H1 (cell line): ENCODE data around the gene KIF5A. TPM values are rescaled to one million over a fixed set of nuclear protein-coding genes. Genes with fewer than 3 reads are reported as not detected.

Source experiments
- CTCF ChIA-PET: fragments of 300-600 bp; sonication (Branson Sonifier 250); formaldehyde crosslinking; loops from one replicate; lab custom pipeline; 2021; ENCODE audit not compliant: partially characterized antibody; lab: Charles Lee
- POLR2A ChIA-PET: fragments of 300-600 bp; sonication (Branson Sonifier 250); formaldehyde crosslinking; loops from one replicate; lab custom pipeline; 2021; ENCODE audit warnings: inconsistent platforms; ENCODE audit not compliant: partially characterized antibody; lab: Charles Lee
- DNase-seq, 2 experiments: peaks; one replicate each; pipeline versions ENCODE4 v3.0.0 to v3.0.0-alpha.2; 2010 to 2022; ENCODE audit warnings: low spot score in 2 of 2, low read depth in 1 of 2, mixed read lengths in 1 of 2
- FAIRE-seq: peaks from 2 replicates; lab custom pipeline; 2011; peaks lifted over from hg19 to GRCh38; lab: Jason Lieb, UNC
- H2AFZ ChIP-seq: 2 replicates; pipeline ENCODE4 v1.8.1; 2012; ENCODE audit warnings: low read length, inconsistent platforms
- H2AK5ac ChIP-seq: 2 replicates; pipeline ENCODE4 v1.6.1; 2013; ENCODE audit warnings: low read depth, low read length
- H2BK120ac ChIP-seq: replicated peaks from 2 replicates; pipeline ENCODE3; 2013; ENCODE audit warnings: low read depth, low read length, inconsistent platforms
- H2BK12ac ChIP-seq: 2 replicates; pipeline ENCODE4 v1.6.1; 2013; ENCODE audit warnings: low read depth, low read length
- H2BK15ac ChIP-seq: 2 replicates; pipeline ENCODE4 v1.6.1; 2013; ENCODE audit warnings: low read length
- H2BK20ac ChIP-seq: 2 replicates; pipeline ENCODE4 v1.6.1; 2013; ENCODE audit warnings: low read length
- H2BK5ac ChIP-seq: 2 replicates; pipeline ENCODE4 v1.6.1; 2013; ENCODE audit warnings: low read depth, low read length
- H3K14ac ChIP-seq: 2 replicates; pipeline ENCODE4 v1.6.1; 2013; ENCODE audit warnings: inconsistent platforms; ENCODE audit not compliant: insufficient read length
- H3K18ac ChIP-seq: 2 replicates; pipeline ENCODE4 v1.6.1; 2013; ENCODE audit warnings: low read length; ENCODE audit errors: extremely low read depth
- H3K23ac ChIP-seq: 2 replicates; pipeline ENCODE4 v1.6.1; 2013; ENCODE audit warnings: inconsistent platforms; ENCODE audit not compliant: insufficient read length
- H3K23me2 ChIP-seq: 2 replicates; pipeline ENCODE4 v1.6.1; 2013; ENCODE audit warnings: low read depth, low read length
- H3K27ac ChIP-seq: 2 replicates; pipeline ENCODE4 v1.6.1; 2011; ENCODE audit warnings: low read depth, low read length, inconsistent platforms
- H3K27me3 ChIP-seq, 4 experiments: replicated peaks in 1 of 4; 1 replicate in 1 of 4; 2 replicates in 3 of 4; pipeline versions ENCODE4 v1.6.1 to v1.8.1; 2011 to 2013; ENCODE audit warnings: low read length in 3 of 4, mild to moderate bottlenecking in 3 of 4, inconsistent platforms in 2 of 4, mixed read lengths in 2 of 4, moderate library complexity in 1 of 4; ENCODE audit not compliant: control insufficient read depth in 3 of 4, insufficient read depth in 3 of 4; ENCODE audit errors: extremely low read depth in 1 of 4
- H3K36me3 ChIP-seq, 4 experiments: 2 replicates each; pipeline versions ENCODE4 v1.6.1 to v1.8.1; 2011 to 2013; ENCODE audit warnings: mild to moderate bottlenecking in 4 of 4, low read length in 3 of 4, moderate library complexity in 2 of 4, control low read depth in 1 of 4, inconsistent platforms in 1 of 4; ENCODE audit not compliant: insufficient read depth in 4 of 4, control insufficient read depth in 2 of 4
- H3K4ac ChIP-seq: replicated peaks from 2 replicates; pipeline ENCODE3; 2013; ENCODE audit warnings: low read length, low read depth, mixed read lengths, inconsistent platforms; ENCODE audit not compliant: insufficient read length
- H3K4me1 ChIP-seq, 4 experiments: replicated peaks in 1 of 4; 1 replicate in 1 of 4; 2 replicates in 3 of 4; pipeline versions ENCODE4 v1.6.1 to v1.8.1; 2011 to 2013; ENCODE audit warnings: low read length in 3 of 4, inconsistent platforms in 2 of 4, mixed read lengths in 1 of 4; ENCODE audit not compliant: insufficient read depth in 4 of 4, control insufficient read depth in 3 of 4
- H3K4me2 ChIP-seq, 2 experiments: 2 replicates each; pipeline versions ENCODE4 v1.6.1 to v1.8.1; 2011 to 2013; ENCODE audit warnings: low read depth in 2 of 2, low read length in 2 of 2, control low read depth in 1 of 2, inconsistent platforms in 1 of 2, mild to moderate bottlenecking in 1 of 2; ENCODE audit not compliant: insufficient read depth in 1 of 2
- H3K4me3 ChIP-seq, 4 experiments: fragments of 200-600, 300-600 bp in 1 of 4; sonication (generic), shearing (Covaris generic), sonication (Bioruptor Twin) in 1 of 4; 2 replicates each; pipeline versions ENCODE4 v1.5.1 to v1.8.1; 2011 to 2016; ENCODE audit warnings: low read length in 4 of 4, low read depth in 3 of 4, control low read depth in 2 of 4, inconsistent platforms in 2 of 4, mild to moderate bottlenecking in 2 of 4, mixed read lengths in 1 of 4, moderate library complexity in 1 of 4; ENCODE audit not compliant: insufficient read depth in 2 of 4; ENCODE audit errors: extremely low read depth in 1 of 4
- H3K56ac ChIP-seq: replicated peaks from 2 replicates; pipeline ENCODE3; 2013; ENCODE audit warnings: low read depth, mild to moderate bottlenecking, mixed read lengths, low read length, inconsistent platforms; ENCODE audit not compliant: insufficient read length
- H3K79me1 ChIP-seq: 2 replicates; pipeline ENCODE4 v1.6.1; 2013; ENCODE audit warnings: low read depth, low read length, control low read depth
- H3K79me2 ChIP-seq, 2 experiments: 2 replicates each; pipeline versions ENCODE4 v1.6.1 to v1.8.1; 2012 to 2013; ENCODE audit warnings: low read length in 2 of 2, mild to moderate bottlenecking in 2 of 2, inconsistent platforms in 1 of 2; ENCODE audit not compliant: insufficient read depth in 2 of 2, control insufficient read depth in 1 of 2
- H3K9ac ChIP-seq, 4 experiments: replicated peaks in 1 of 4; 1 replicate in 1 of 4; 2 replicates in 3 of 4; pipeline versions ENCODE4 v1.6.1 to v1.8.1; 2011 to 2013; ENCODE audit warnings: low read depth in 3 of 4, low read length in 3 of 4, control low read depth in 2 of 4, mild to moderate bottlenecking in 2 of 4, moderate library complexity in 2 of 4, inconsistent platforms in 1 of 4; ENCODE audit errors: extremely low read depth in 1 of 4
- H3K9me3 ChIP-seq, 2 experiments: 2 replicates each; pipeline versions ENCODE4 v1.6.1 to v1.8.1; 2012 to 2013; ENCODE audit warnings: mild to moderate bottlenecking in 2 of 2, moderate library complexity in 2 of 2, control low read depth in 1 of 2, inconsistent platforms in 1 of 2, low read depth in 1 of 2, low read length in 1 of 2, mixed read lengths in 1 of 2; ENCODE audit not compliant: insufficient read depth in 2 of 2
- H4K20me1 ChIP-seq, 2 experiments: replicated peaks in 1 of 2; 2 replicates each; pipeline versions ENCODE3 to v1.8.1; 2011 to 2013; ENCODE audit warnings: inconsistent platforms in 2 of 2, low read length in 2 of 2, mild to moderate bottlenecking in 1 of 2; ENCODE audit not compliant: insufficient read depth in 2 of 2, control insufficient read depth in 1 of 2
- H4K5ac ChIP-seq: 2 replicates; pipeline ENCODE4 v1.6.1; 2013; ENCODE audit warnings: low read length, low read depth, mixed read lengths, inconsistent platforms; ENCODE audit not compliant: insufficient read length
- H4K8ac ChIP-seq: 2 replicates; pipeline ENCODE4 v1.8.0; 2013; ENCODE audit warnings: mild to moderate bottlenecking, moderate library complexity, low read length, inconsistent platforms; ENCODE audit not compliant: insufficient read depth; ENCODE audit errors: extremely low read depth
- H4K91ac ChIP-seq: replicated peaks from 2 replicates; pipeline ENCODE3; 2013; ENCODE audit warnings: low read length, mixed read lengths, inconsistent platforms; ENCODE audit not compliant: insufficient read length
- JUND ChIP-seq: IDR thresholded peaks from 2 replicates; pipeline ENCODE4 v1.6.1; 2011; ENCODE audit warnings: mild to moderate bottlenecking, improper control_type of control experiment, low read length
- POLR2A ChIP-seq, 2 experiments: IDR thresholded peaks; 1 replicate in 1 of 2; 2 replicates in 1 of 2; pipeline ENCODE4 v1.6.1; 2011; ENCODE audit warnings: low read depth in 2 of 2, low read length in 2 of 2, mild to moderate bottlenecking in 2 of 2; ENCODE audit errors: control extremely low read depth in 1 of 2
- SIN3A ChIP-seq, 2 experiments: IDR thresholded peaks in 1 of 2; conservative IDR thresholded peaks in 1 of 2; 2 replicates each; pipeline ENCODE4 v1.6.1; 2011 to 2012; ENCODE audit warnings: low read length in 2 of 2, improper control_type of control experiment in 1 of 2, low read depth in 1 of 2, mild to moderate bottlenecking in 1 of 2
- SUZ12 ChIP-seq: fragments of 200-600 bp; sonication (generic); IDR thresholded peaks from 2 replicates; pipeline ENCODE4 v1.6.1; 2012; ENCODE audit warnings: mild to moderate bottlenecking, inconsistent platforms, low read length, moderate library complexity, mixed read lengths
- WGBS, 2 experiments: shearing (Covaris generic) in 1 of 2; methylation state at CpG; one replicate each; pipeline versions ENCODE4 v1.1.6 to v1.1.7; 2013 to 2015; ENCODE audit warnings: low lambda C conversion rate in 2 of 2, mixed read lengths in 2 of 2, inconsistent platforms in 1 of 2, low coverage in 1 of 2, missing lambda C conversion rate in 1 of 2; ENCODE audit not compliant: insufficient replicate concordance in 2 of 2, insufficient coverage in 1 of 2, insufficient read length in 1 of 2; ENCODE audit errors: extremely low coverage in 1 of 2, missing lambda C conversion rate in 1 of 2; 5-methylcytosine and 5-hydroxymethylcytosine counted together
- polyA plus RNA-seq, 7 experiments: library from polyadenylated mRNA; depleted of rRNA in 3 of 7; stranded (reverse) in 5 of 7; unstranded in 2 of 7; fragments of >200 nt in 5 of 7; fragments of 200-250 nt in 2 of 7; gene quantifications; 1 replicate in 5 of 7; 2 replicates in 1 of 7; 4 replicates in 1 of 7; pipeline versions ENCODE4 v1.2.1 to v1.2.3, GENCODE V29; 2011 to 2013; ENCODE audit warnings: missing spikeins in 2 of 7, mixed read lengths in 2 of 7
- total RNA-seq: library from RNA; stranded (reverse); fragmentation: NEBNext Ultra II Directional; extraction: Animal tissue kit (Norgen Biotek cat#: 25700); gene quantifications from 2 replicates; pipeline ENCODE4 v1.2.1, GENCODE V29; 2021

KIF5A gene
- total and polyA plus RNA-seq, 2 of the 8 experiments (the other 6 are each of a cell fraction or from before 2014, with no cell fraction given), result 10.7 to 21.9 TPM

DNA sequence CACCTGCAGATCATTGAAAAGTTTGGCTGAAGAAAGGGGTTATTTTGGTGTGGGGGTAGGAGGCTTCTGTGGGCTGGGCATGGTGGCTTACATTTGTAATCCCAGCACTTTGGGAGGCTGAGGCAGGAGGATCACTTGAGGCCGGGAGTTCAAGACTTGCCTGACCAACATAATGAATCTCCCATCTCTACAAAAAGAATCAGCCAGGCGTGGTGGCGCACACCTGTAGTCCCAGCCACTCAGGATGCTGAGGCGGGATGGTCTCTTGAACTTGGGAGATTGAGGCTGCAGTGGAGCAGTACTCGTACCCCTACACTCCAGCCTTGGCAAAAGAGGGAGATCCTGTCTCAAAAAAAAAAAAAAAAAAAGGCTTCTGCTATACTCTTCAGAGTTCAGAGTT, 36.6 kb upstream of the KIF5A start:
- Histone ChIP-seq H4K91ac (no peak overlapping the region), H3K4me1 (no peaks in the 10 kb centered on the region), H3K79me1 (no peaks in the 10 kb centered on the region; the same call in 1 of the 2 replicates), H3K4me3 (no peak overlapping the region), H2AFZ (no peak overlapping the region), H3K4ac (no peak overlapping the region), H3K56ac (no peak overlapping the region), H3K23ac (no peak overlapping the region), H2BK120ac (no peak overlapping the region), H2BK15ac (no peak overlapping the region), H3K14ac (no peak overlapping the region), H3K18ac (no peak overlapping the region), H3K27ac (no peak overlapping the region), H2BK12ac (no peak overlapping the region), H2AK5ac (no peak overlapping the region), H2BK20ac (no peak overlapping the region), H4K5ac (no peak overlapping the region)
- 86% methylated on average over 4 of the region's 5 CpGs; no CpG with 5 or more reads in 1 of the 2 experiments for WGBS, 2 experiments
- CTCF ChIA-PET, result interaction anchor here (0.5 to 1.2 kb wide), 6 partner anchors 22 to 883 kb away, joined by 3 to 4 read pairs (median 3); partner anchors contain the start of gene BAZ2A
- DNase-seq (no peak), FAIRE-seq (no peak)
- POLR2A ChIA-PET, result interaction anchor here (1.1 to 3.9 kb wide), 4 partner anchors 6 to 25 kb away, joined by 4 to 60 read pairs (median 17); partner anchors contain the start of genes DDIT3 and MBD6
- no peak for TF ChIP-seq SIN3A (conservative IDR thresholded peaks at IDR 0.05 in 1 of 2, IDR thresholded peaks at IDR 0.05 in 1 of 2; ENCODE audit: low read depth in 1 of 2, low read length in 2 of 2)
- no peak for TF ChIP-seq POLR2A (IDR thresholded peaks at IDR 0.05; ENCODE audit: control extremely low read depth in 1 of 2, low read depth in 2 of 2, low read length in 2 of 2)
- no peak for TF ChIP-seq JUND
- TF ChIP-seq SUZ12, result no peak
- TF ChIP-seq, all 59 proteins: peak for 0
- Histone ChIP-seq H3K9me3 (no peaks in the 10 kb centered on the region), H3K36me3 (peaks cover 56 to 95% (median 78%) of the 10 kb centered on the region in 4 experiments), H4K20me1 (peaks cover 3 to 12% of the 10 kb centered on the region in 2 experiments), H3K23me2 (no peaks in the 10 kb centered on the region), H3K9ac (no peak overlapping the region), H3K4me2 (no peak overlapping the region), H2BK5ac (no peak overlapping the region), H3K79me2 (peaks cover 0 to 7% of the 10 kb centered on the region in 2 experiments; a peak in 2 of 4 replicates), H4K8ac (no peak overlapping the region), H3K27me3 (no peaks in the 10 kb centered on the region)
